GM21737 (cell line): ENCODE measurements around the gene PLAU.
A peak's percentile ranks its signal among the peaks of the same experiment; 100 is the strongest.
"Not testable (repeated sequence)": the region's sequence is repeated elsewhere in the genome, so short reads cannot be mapped to it uniquely, and the experiment has no call there.

Experiments
- ATAC-seq: cut with Tn5 transposase; IDR thresholded peaks from one replicate; pipeline ENCODE4 v1.9.1; 2021; ENCODE audit warnings: mild to moderate bottlenecking, moderate library complexity; ENCODE audit not compliant: unreplicated experiment

Gene PLAU

GRCh38 chr10:73876566-73876965, 34.4 kb upstream of the PLAU start:
- ATAC-seq, result no peak

GRCh38 chr10:73876971-73877370, 34.0 kb upstream of the PLAU start:
- no peak for ATAC-seq

- ATAC-seq, result no peak
Observed at GRCh38 chr10:73877533-73878160, 33.3 kb upstream of the PLAU start.

GRCh38 chr10:73878365-73878764, 32.6 kb upstream of the PLAU start:
- no peak for ATAC-seq

- peak; percentile 79 for ATAC-seq
Observed at GRCh38 chr10:73879296-73880173, 31.4 kb upstream of the PLAU start.

GRCh38 chr10:73881221-73881919, 29.6 kb upstream of the PLAU start:
- ATAC-seq, result no peak

GRCh38 chr10:73884017-73884416, 26.9 kb upstream of the PLAU start:
- no peak for ATAC-seq

- ATAC-seq, result no peak
Observed at GRCh38 chr10:73886085-73886529, 24.8 kb upstream of the PLAU start.

GRCh38 chr10:73886661-73887293, 24.2 kb upstream of the PLAU start:
- ATAC-seq, result no peak

- no peak for ATAC-seq
Observed at GRCh38 chr10:73887294-73888039, 23.5 kb upstream of the PLAU start.

- ATAC-seq, result no peak
Observed at GRCh38 chr10:73888514-73888913, 22.4 kb upstream of the PLAU start.

- no peak for ATAC-seq
Observed at GRCh38 chr10:73889014-73889413, 21.9 kb upstream of the PLAU start.

- not testable (repeated sequence) for ATAC-seq
Observed at GRCh38 chr10:73889416-73889815, 21.5 kb upstream of the PLAU start.

- no peak for ATAC-seq
Observed at GRCh38 chr10:73890261-73890660, 20.7 kb upstream of the PLAU start.

- not testable (repeated sequence) for ATAC-seq
Observed at GRCh38 chr10:73890830-73891229, 20.1 kb upstream of the PLAU start.

- no peak for ATAC-seq
Observed at GRCh38 chr10:73891540-73891939, 19.4 kb upstream of the PLAU start.

GRCh38 chr10:73892310-73893030, 18.5 kb upstream of the PLAU start:
- no peak for ATAC-seq

- no peak for ATAC-seq
Observed at GRCh38 chr10:73893426-73893825, 17.5 kb upstream of the PLAU start.

- no peak for ATAC-seq
Observed at GRCh38 chr10:73894245-73894971, 16.5 kb upstream of the PLAU start.
